ENCODE results near the gene TUBAL3.

- TF ChIP-seq POLR2A (IDR thresholded peaks at IDR 0.05) = no peak
- TF ChIP-seq, protein P1, sequence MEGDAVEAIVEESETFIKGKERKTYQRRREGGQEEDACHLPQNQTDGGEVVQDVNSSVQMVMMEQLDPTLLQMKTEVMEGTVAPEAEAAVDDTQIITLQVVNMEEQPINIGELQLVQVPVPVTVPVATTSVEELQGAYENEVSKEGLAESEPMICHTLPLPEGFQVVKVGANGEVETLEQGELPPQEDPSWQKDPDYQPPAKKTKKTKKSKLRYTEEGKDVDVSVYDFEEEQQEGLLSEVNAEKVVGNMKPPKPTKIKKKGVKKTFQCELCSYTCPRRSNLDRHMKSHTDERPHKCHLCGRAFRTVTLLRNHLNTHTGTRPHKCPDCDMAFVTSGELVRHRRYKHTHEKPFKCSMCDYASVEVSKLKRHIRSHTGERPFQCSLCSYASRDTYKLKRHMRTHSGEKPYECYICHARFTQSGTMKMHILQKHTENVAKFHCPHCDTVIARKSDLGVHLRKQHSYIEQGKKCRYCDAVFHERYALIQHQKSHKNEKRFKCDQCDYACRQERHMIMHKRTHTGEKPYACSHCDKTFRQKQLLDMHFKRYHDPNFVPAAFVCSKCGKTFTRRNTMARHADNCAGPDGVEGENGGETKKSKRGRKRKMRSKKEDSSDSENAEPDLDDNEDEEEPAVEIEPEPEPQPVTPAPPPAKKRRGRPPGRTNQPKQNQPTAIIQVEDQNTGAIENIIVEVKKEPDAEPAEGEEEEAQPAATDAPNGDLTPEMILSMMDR (IDR thresholded peaks at IDR 0.05) = peak; percentile 46 to 82 (median 66)
These were observed 37.7 kb upstream of the TUBAL3 start for GRCh38 chr10:5442065-5442989.

Measured in ovary (tissue), 3 donors.